Activated CD8-positive, alpha-beta memory T cell treated with anti-CD3 and anti-CD28 coated beads, Interleukin-2, amount 50 U/mL, for 4 hours (primary cell): ENCODE results near the gene NPM3.

ENCODE experiments used
- DNase-seq: peaks from one replicate; pipeline ENCODE4 v3.0.0-alpha.2; 2020

Gene NPM3, protein sequence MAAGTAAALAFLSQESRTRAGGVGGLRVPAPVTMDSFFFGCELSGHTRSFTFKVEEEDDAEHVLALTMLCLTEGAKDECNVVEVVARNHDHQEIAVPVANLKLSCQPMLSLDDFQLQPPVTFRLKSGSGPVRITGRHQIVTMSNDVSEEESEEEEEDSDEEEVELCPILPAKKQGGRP

DNA sequence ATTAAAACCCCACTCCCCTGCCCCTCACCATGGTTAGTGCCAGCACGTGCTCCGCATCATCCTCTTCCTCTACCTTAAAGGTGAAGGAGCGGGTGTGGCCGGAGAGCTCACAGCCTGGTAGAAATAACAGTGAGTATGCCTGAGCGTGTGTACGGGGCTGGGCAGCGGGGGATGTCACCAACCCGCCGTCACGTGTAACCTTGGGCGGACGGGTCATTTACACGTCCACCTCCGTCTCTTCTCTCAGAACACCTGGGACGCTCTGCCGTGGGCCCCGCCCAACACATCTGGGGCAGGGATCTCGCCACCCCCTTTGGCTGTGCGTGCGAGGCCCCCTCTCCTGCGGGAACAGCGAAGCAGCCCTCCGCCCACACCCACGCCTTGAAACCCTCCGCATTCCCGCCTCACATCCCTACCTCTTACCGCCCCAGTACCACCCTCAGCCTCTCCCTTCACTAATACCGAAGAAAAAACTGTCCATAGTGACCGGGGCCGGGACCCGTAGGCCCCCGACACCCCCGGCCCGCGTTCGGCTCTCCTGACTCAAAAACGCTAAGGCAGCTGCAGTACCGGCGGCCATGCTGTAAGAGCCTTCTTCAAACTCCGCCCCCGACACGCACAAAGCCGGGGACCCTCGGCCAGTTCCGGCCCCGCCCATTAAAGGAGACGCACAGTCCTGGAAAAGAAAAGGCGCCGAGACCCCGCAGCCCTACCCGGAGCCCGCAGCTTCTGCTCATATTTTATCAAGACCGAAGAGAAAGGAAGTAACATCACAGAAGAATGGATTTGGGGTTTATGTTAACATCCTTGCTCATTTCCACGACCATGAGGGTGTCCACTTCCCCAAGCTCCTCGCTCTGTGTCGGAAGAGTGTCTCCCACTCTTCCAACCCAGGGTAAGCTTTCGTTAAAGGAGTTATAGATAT lies at the start of gene NPM3:
NPM3 (minus strand) TSS at position 636 of the 925 bp plus-strand sequence; CDS start at position 580, 56 bp downstream.
- DNase-seq: peak; percentile 85

DNA sequence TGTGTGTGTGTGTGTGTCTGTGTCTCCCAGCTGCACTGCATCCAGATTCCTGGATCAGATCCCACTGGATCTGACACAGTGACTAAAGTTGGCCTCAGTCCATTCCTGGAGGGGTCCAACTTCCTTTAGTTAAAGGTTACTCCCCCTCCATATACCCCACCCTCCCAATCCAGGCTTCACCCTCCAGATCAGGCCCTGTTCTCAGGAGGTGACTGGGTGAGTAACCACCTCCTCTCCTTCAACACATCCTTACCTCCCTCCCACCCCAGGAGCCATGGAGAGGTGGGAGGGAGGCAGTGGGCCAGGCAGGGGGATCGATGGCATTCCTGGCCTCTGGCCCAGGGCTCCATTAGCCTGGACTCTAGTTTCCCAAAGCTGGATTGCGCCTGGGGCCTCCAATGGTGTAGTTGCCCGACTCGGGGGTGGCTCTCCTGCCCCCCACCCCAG lies 49.1 kb upstream of the NPM3 start:
- no peak for DNase-seq

DNA sequence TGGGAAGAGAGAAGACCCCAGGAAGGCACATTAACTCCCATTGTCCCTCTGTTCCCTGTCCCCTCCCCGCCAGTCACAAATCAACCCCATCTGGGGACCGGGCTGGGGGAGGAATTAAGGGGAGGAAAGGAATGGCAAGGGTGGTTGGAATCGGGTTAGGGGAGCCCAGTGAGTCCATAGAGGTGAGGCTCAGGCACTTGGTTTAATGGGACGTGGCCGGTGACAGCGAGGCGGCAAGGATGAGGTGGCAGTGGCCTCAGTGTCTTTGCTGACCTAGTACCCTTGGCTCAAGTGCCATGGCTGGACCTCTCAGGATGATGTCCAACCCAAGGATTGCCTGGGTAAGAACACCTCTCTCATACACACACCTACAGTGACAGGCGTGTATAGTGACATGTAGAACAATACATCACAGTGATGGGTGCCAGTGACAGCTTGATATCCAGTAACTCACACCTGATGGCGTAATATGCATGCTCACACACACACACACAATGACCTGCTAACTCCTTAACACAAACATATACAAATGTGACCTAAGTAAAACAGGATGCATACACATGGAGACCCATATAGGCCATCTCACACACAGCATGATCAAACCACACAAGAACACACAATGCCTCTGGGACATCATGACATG lies 48.0 kb upstream of the NPM3 start:
- DNase-seq: no peak

DNA sequence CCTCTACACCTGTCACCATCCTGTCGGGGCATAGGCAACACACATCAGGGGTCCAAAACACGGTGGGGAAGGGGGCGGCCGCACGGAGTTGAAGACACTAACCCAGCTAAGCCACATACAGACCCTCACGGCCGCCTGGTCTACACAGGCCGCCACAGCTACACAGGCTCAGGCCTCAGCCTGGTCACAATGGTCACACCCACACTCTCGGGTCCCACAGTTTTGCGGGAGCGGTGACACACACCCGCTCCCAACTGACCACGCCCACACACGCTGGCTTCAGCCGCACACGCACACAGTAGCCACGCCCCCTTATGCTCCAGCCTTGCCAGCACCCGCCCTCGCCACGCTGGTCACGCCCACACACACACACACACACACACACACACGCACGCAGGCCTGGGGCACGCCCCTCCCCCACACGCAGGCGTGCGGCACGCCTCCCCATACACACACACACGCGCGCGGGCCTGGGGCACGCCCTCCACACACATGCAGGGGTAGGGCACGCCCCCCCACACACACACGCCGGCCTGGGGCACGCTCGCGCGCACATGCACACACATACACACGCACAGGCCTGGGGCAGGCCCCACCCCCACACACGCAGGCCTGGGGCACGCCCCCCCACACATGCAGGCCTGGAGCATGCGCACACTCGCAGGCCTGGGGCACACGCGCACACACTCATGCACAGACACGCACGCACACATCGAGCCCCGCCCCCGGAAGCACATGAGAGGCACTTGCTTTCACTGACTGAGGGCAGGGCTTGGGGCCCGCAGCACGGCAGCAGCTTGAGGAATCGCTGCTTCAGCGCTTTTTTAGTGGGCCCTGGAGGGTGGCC lies 47.3 kb upstream of the NPM3 start:
- peak; percentile 94 for DNase-seq

DNA sequence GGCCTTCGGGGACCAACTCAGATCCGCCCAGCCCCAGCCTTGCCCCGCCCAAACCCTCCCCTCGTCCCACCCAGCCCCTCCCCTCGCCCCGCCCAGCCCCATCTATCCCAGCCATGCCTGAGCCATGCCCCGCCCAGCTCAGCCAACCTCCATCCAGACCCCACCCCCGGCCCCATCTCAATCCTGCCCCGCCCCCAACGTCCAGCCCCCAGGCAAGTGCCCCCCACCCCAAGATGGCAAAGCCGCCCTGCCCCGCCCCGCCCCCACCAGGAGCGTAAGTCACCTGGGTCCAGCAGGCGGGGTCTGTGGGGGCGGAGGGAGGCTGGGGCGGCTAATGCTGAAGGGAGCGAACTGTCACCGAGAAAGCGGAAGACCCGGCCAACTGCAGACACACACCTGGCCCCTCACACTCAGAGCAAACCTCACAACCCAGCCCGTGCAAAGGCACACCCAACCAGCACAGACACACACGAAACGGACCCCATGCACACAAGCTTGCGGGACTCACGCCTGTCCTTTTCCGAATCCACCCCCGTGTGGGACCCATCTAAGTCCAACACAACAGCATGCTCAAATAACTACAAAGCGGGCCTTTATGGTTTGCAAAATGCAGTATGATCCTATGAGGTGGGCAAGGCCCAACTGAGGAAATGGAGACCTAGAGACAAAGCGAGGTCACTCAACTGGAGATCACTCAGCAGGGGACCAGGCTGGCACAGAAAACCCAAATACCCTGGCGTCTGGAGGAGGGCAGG lies 46.5 kb upstream of the NPM3 start:
- DNase-seq: peak; percentile 65

DNA sequence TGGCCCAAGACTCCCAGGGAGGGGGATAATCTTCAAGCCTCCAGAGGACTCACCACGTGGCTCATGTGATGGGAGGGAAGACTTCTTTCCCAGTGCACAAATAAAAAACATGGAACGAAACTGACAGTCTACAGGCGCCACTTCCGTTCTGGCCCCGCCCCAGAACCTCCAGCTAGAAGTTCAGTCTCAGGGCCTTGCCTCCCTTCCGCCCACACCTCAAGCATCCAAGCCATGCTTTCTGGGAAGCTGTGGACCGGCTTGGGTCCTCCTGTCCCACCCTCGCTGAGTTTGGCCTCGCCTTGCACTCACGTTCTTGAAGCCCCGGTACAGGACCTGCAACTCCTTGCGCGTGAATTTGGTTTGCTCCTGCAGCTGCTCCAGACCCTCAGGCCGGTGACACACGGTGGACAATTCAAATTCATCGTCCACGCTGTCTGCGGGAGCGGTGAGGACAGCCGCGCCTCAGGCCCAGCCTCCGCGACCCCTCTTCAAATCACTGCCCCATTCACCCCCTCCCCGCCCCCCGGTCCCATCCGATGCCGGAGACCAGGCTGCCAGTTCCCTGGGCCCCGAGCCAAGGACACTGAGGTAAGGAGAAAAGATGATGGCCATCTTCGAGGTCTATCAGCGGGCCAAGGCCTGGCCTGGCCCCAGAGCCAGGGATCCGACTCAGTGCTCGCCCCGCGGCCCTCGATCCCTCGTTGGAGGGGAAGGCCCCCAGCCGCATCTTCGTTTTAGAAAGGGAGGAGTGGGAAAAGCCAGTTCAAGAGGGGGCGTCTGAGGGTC lies 45.7 kb upstream of the NPM3 start:
- DNase-seq: no peak

DNA sequence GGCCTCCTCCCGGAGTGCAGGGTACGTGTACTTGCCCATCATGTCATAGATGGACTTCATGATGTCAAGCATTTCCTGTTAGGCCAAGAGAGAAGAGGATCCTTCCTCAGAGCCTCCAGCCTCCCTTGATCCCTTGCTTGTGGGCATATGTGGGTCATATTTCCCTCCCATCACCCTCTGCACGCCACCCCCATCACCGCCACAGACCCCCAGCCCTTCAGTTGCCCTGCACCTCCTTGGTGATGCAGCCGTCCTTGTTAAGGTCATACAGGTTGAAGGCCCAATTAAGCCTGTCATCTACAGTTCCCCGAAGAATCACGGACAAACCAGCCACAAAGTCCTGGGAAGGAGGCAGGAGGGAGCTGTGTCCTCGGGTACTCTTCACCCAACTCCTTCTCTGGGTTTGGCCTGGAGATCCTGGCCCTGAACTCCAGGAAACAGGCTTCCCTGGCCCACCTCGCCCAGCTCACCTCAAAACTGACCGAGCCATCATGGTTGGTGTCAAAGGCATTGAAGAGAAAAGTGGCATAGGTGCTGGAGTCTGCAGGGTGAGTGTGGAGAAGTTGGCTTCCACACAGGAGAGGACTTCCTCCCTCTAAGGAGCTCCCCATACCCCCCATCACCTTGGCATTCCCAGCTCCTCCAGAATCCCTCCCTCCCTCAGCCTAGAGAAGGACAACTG lies 44.8 kb upstream of the NPM3 start:
- DNase-seq: no peak

DNA sequence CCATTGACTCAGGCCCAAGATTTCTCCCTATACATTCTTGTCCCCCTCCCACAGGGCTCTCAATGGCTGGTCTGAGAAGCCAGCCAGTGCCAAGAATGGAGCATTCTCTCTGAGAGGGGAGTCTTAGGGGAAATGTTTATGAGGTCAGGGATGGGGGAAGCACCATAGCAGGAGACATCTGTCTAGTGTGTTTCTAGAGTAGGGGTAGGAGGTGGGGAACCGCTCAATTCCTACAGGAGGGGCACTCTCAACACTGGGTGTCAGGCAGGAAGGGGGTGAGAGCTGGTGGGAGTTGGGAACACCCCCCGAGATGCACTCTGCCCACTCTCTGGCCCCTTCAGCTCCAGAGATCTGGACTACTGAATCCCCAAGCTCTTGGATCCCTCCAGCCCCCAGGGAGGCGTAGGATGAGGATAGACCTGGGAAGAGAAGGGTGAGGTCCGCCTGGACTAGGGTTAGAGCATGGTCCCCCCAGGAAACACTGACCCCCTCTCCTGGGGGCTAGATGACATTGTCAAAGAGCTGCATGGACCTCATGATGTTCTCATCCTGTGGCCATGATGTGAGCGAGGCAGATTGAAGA lies 43.7 kb upstream of the NPM3 start:
- no peak for DNase-seq

DNA sequence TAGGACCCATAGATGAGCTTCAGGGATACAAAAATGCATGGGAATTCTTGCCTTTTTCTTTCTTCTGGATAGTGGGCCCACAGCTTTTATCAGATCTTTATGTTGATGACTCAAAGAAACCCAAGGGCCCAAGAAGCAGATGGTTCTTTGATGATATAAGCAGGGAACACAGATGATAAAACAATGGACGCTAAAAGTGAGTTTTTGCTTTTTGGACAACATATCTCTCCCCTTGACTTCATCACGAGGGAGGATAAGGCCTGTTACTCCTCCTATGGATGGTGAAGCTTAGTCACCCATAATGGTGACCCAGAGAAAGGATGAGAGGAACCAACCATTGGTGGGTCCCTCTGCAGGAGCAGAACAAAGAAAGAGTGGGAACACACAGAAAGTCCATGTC lies 41.5 kb upstream of the NPM3 start:
- no peak for DNase-seq

DNA sequence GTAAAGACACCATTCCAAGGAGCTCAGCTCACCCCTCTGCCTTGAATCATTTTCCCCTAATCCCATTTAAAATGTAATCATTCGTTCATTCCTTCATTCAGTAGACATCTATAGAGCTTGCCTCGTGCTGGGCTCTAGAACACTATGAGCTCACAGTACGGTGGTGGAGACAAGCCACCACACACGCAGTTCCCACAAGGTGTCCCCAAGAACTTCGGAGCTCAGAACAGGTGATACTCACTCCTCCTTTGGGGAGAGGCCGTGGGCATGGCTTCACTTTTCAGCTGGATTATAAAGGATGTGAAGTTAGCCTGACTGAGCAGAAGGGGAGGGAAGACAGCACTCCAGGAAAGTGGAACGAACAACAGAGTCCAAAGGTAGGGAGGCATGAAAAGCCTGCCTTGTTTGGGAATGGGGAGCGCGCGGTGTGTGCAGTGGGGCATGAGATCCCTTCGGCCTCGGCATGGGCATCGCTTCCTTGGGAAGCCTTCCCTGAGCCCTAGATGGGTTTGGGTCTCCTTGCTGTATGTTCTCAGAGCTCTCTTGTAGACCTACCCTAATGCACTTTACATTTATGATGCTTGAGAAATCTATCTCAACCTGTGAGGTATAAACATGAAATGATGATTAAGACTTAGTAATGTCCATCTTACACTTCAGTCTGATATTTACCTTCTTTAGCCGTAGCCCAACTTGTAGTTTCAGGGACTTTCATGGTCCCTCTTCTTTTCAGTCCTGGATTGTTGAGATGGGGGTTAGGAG lies 35.8 kb upstream of the NPM3 start:
- no peak for DNase-seq

DNA sequence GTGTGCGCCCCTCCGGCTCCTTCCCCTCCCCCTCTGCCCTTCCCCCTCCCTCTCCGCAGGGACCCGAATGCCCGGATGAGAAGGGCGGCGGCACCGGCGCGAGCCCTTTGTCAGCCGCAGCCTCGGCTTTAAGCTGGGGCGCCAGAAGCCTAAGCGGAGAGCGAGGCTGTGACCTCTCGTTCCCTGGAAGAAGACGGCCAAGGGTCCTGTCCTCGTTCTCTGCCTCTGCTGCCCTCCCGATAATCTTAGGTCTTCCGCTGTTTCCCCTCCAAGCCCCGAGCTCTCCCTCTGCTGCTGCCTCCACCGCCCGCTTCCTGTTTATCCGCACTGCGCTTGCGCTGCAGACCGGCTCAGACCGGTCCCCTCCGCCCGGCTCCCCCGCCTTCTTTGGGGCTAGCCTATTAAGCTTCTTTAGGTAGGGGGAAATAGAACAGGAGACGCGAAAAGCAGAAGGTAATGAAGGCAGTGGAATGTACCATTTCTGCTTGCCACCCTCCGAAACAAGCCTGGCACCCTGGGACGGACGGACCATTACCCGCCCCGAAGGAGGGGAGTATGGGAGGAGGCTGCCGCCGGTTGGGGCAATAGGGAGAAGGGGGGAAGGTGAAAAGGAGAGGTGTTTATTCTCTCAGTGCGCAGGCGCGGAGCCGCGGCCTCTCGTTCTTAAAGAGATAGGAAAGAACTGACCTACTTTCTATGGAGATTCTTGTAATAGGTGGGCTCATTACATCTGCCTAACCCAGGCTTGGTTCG lies 35.0 kb upstream of the NPM3 start, which contains the start of gene OGA:
OGA (minus strand) TSS at position 326 of the 753 bp plus-strand sequence. CDS start 422 bp downstream, outside the sequence.
- peak; percentile 94 for DNase-seq

DNA sequence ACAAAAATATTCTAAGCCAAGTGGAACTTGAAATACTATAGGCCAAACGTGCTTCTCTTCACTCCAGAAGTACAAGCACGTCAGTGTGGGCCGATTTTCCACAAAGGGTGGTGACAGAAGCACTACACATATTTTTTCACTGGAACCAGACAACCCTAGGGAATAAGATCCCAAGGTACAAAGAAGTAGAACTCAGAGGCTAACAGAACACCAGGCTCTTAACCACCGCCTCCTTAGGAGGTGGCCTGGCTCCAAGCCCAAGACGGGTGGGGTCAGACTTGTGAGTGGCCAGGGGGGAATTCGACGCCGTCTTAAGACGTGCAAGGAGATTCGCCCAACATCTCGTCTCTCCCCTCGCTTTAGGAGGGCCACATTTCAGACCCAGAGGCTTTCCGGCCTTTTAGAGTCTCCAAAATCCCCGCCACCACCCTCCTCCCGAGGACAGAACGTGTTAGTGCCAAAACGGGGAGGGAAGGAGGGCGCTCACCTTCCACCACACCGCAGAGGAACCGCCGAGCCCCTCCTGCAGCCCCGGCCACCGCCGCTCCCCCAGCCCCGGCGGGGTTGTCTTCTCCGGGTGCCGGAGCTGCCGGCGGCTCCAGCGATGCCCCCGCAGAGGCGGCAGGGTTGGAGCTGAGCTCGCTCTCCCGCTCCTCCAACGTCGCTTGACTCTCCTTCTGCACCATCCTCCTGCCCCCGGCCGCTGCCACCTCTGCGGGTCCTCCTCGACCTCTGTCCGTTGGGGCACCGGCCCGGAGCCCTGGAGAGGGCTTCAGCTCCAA lies 34.3 kb upstream of the NPM3 start:
- DNase-seq: peak; percentile 27

DNA sequence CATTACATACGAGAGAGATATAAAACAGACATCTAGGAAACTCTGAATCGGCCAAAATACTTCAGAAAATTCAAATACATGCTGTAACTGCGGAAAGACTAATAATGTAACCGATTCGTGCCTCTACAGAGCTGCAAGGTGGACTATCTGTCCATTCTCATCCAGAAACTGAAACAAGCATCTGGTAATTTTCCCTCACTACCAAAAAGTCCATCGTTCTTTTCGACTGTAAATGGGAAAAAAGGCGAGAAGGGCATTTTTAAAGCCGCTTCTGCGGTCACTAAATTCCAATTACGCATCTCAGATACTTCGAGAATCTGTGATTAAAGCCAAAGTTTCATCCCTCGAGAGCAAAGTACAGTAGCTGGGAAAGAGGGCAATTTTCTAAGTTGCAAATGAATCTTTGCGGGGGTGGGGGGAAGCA lies 33.7 kb upstream of the NPM3 start:
- no peak for DNase-seq

DNA sequence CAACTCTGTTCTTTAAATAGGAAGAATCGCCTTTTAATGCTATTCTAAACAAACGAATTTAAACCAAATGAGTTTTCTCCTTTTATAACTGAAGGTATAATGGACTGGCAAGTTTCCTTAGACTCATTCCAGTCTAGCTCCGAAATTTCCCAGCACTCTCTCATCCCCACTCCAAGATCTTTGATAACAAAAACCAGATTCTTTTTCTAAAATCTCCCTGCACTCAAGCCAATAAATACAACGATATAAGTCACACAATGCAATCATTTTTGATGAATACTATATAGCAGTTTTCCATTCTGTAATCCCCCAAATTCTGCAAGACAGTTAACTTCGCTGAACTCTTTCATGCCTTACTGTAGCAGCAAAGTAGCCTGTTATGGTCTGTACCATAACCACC lies 33.1 kb upstream of the NPM3 start:
- DNase-seq: no peak

DNA sequence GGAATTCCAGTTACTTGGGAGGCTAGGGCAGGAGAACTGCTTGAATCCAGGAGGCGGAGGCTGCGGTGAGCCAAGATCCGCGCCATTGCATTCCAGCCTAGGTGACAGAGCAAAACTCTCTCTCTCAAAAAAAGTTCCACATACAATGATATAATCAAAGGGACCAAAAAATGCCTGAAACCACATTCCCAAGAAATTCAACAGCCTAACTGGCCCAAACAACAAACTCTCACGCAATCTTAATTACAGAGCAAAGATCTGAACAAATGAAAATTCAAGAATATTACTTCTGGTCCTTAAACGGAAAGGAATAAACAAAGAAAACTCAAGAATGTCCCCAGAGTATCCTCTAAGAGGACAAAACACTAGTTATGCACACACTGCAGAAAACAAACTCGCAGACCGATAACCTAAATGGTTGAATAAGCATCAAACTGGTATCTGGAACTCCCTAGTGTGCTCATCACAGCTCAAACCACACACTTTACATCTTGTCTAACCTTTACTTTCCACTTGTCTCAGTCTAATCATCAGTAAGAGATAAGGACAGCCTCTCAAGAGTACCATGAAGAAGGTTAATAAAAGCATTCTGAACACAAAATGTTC lies 31.3 kb upstream of the NPM3 start:
- no peak for DNase-seq

DNA sequence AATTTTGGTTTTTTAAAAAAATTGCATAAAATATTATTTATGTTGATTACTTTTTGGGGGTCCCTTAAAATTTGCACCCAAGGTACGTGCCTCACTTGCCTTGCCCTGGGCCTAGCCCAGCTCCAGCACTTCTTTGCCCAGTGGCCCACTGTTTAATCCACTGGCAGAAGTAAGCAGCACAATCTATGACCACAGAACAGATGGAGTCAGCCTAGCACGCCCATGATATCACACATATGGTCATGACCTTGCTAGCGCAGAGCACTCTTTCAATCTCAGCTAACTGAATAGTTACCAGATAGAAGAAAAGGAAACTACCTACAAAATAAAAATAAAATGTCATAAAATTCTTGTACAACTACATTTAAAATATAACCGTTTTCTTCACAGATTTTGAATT lies 29.4 kb upstream of the NPM3 start:
- no peak for DNase-seq

DNA sequence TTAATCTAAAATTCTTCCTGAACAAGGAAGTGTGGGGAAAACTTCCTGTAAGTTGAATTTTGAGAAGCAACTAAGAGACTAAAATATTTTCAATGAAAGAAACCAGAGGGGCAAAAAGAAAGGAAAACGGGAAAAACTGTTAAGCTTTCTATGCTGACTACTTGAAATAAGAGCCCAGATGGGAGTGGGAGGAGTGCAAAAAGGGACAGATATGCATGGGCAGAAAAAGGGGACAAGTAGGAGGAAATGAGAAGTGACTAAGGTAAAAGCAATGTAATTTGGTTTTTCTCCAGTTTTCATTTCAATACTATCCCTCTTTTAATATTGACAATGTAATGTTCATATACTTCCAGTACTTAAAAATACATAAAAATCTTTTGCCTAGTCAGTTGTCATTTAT lies 23.9 kb upstream of the NPM3 start:
- DNase-seq: no peak
